ENCODE results near the gene TNNC1.

DNA sequence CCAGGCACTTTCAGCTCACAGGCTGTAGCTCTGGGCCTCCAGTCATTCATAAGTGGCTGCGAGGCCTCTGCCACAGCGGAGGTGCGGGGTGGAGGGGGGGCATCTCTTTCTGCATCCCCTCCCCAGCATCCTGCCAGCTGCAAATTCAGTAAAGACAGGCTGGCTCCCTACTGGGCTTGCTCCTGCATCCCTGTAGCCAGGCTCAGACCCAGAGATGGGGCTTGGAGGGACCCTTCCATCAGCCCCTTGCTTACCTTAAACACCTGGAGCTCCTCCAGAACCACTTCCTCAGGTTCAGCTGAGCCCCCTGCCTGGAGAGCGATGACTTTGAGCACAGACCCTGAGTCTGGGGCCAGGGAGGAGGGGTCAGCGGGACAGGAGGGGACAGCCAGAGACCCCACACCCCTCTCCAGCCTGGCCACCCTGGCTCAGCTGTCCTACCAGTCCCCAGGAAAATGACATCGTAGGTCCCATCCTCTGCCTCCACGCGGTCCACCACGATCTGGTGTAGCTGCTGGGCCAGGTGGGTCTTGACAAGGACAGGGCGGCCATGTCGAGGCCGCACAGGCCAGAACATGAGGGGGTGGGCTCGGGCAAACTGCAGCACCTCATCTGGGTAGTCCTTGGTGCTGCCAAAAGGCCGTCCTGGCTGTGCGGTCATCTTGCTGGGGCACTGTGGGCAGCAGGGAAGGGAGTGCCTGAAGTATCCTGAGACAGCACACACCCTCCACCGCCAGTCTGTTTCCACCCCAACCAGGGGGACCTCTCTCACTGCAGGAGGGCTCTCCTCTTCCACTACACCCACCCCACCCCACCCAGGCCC lies 14.2 kb downstream of the TNNC1 start:
- TF ChIP-seq, protein P1, sequence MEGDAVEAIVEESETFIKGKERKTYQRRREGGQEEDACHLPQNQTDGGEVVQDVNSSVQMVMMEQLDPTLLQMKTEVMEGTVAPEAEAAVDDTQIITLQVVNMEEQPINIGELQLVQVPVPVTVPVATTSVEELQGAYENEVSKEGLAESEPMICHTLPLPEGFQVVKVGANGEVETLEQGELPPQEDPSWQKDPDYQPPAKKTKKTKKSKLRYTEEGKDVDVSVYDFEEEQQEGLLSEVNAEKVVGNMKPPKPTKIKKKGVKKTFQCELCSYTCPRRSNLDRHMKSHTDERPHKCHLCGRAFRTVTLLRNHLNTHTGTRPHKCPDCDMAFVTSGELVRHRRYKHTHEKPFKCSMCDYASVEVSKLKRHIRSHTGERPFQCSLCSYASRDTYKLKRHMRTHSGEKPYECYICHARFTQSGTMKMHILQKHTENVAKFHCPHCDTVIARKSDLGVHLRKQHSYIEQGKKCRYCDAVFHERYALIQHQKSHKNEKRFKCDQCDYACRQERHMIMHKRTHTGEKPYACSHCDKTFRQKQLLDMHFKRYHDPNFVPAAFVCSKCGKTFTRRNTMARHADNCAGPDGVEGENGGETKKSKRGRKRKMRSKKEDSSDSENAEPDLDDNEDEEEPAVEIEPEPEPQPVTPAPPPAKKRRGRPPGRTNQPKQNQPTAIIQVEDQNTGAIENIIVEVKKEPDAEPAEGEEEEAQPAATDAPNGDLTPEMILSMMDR (IDR thresholded peaks at IDR 0.05; ENCODE audit: insufficient read depth, low read depth, low read length): no peak
- TF ChIP-seq EZH2 (IDR thresholded peaks at IDR 0.05; ENCODE audit: insufficient read depth, low read length): no peak

Measured in astrocyte (in vitro differentiated cells and primary cell).